Left lobe of liver (tissue), 2 donors: ENCODE measurements around the gene LARP1. TPM values are rescaled to one million over a fixed set of nuclear protein-coding genes. Genes with fewer than 3 reads are reported as not detected.
A peak's percentile ranks its signal among the peaks of the same experiment; 100 is the strongest.
"Not testable (repeated sequence)": the region's sequence is repeated elsewhere in the genome, so short reads cannot be mapped to it uniquely, and the experiment has no call there.

Experiments
- ATAC-seq: fragments of 200-7000 bp; cut with Tn5 transposase; one replicate; pipeline ENCODE4 v1.9.1; 2020; ENCODE audit warnings: mild to moderate bottlenecking, moderate library complexity
- DNase-seq: peaks from one replicate; pipeline ENCODE4 v3.0.0-alpha.2; 2020; ENCODE audit warnings: low spot score
- total RNA-seq: library from RNA; stranded (reverse); gene quantifications from one replicate; pipeline ENCODE4 v1.2.1, GENCODE V29; 2021
- donor health status: DM: no; HTN: no; CAD: no; lungs with moderate emphysema.
- donor health status: DM: no; HTN: yes; CAD: no.

Gene LARP1
- total RNA-seq, 1 donor from 2014 or later: 83.2 TPM

- no peak for ATAC-seq
- DNase-seq: no peak
Observed at GRCh38 chr5:154820383-154820782, 65.2 kb downstream of the LARP1 start.

- ATAC-seq, DNase-seq: not testable (repeated sequence)
Observed at GRCh38 chr5:154822896-154823295, 67.7 kb downstream of the LARP1 start.

GRCh38 chr5:154823605-154824004 is 68.4 kb downstream of the LARP1 start:
- DNase-seq (no peak), ATAC-seq (peak; percentile 6)

GRCh38 chr5:154824070-154824469 is 68.9 kb downstream of the LARP1 start:
- DNase-seq (no peak), ATAC-seq (peak; percentile 47)

- DNase-seq (no peak), ATAC-seq (no peak)
Observed at GRCh38 chr5:154829181-154829588, 74.0 kb downstream of the LARP1 start.

- ATAC-seq: peak; percentile 3
- no peak for DNase-seq
Observed at GRCh38 chr5:154829589-154830218, 74.5 kb downstream of the LARP1 start.

- DNase-seq (no peak), ATAC-seq (no peak)
Observed at GRCh38 chr5:154830219-154830595, 75.0 kb downstream of the LARP1 start.

- ATAC-seq: no peak
- DNase-seq: no peak
Observed at GRCh38 chr5:154830596-154830995, 75.4 kb downstream of the LARP1 start.

- ATAC-seq: no peak
Observed at GRCh38 chr5:154831451-154831850, 76.3 kb downstream of the LARP1 start.

GRCh38 chr5:154832804-154833203 is 77.6 kb downstream of the LARP1 start:
- not testable (repeated sequence) for DNase-seq

More at GRCh38 chr5:154831451-154831850, 76.3 kb downstream of the LARP1 start:
- no peak for DNase-seq

GRCh38 chr5:154834053-154834452 is 78.9 kb downstream of the LARP1 start:
- DNase-seq (no peak), ATAC-seq (peak; percentile 67)

More at GRCh38 chr5:154832804-154833203, 77.6 kb downstream of the LARP1 start:
- ATAC-seq: not testable (repeated sequence)

- ATAC-seq, DNase-seq: not testable (repeated sequence)
Observed at GRCh38 chr5:154835701-154836052, 80.5 kb downstream of the LARP1 start.

- ATAC-seq (no peak), DNase-seq (no peak)
Observed at GRCh38 chr5:154836225-154836624, 81.0 kb downstream of the LARP1 start.

GRCh38 chr5:154837009-154837901 is 82.1 kb downstream of the LARP1 start:
- peak; percentile 24 for ATAC-seq
- DNase-seq: no peak

GRCh38 chr5:154840435-154841272 is 85.5 kb downstream of the LARP1 start:
- DNase-seq (no peak), ATAC-seq (peak; percentile 28)

GRCh38 chr5:154841273-154841661 is 86.1 kb downstream of the LARP1 start:
- ATAC-seq (no peak), DNase-seq (no peak)

GRCh38 chr5:154842689-154843530 is 87.7 kb downstream of the LARP1 start:
- ATAC-seq (no peak), DNase-seq (no peak)

GRCh38 chr5:154844809-154845208 is 89.6 kb downstream of the LARP1 start:
- no peak for ATAC-seq
- DNase-seq: no peak

- no peak for ATAC-seq
- no peak for DNase-seq
Observed at GRCh38 chr5:154849264-154849785, 94.1 kb downstream of the LARP1 start.

GRCh38 chr5:154849791-154850201 is 94.6 kb downstream of the LARP1 start:
- DNase-seq (no peak), ATAC-seq (peak; percentile 67)
